ENCODE results near the gene SEMA4A.

GRCh38 chr1:156177919-156178654, 24.7 kb downstream of the SEMA4A start:
- TF ChIP-seq POLR2AphosphoS5 (IDR thresholded peaks at IDR 0.05) (no peak), CTCF (IDR thresholded peaks at IDR 0.05) (no peak), POLR2A (IDR thresholded peaks at IDR 0.05) (no peak)
